ENCODE results near the gene ITGA5. TPM values are rescaled to one million over a fixed set of nuclear protein-coding genes. Genes with fewer than 3 reads are reported as not detected.
A peak's percentile ranks its signal among the peaks of the same experiment; 100 is the strongest.

Gene ITGA5
- total RNA-seq, 1 donor from 2014 or later = 688 TPM

DNA sequence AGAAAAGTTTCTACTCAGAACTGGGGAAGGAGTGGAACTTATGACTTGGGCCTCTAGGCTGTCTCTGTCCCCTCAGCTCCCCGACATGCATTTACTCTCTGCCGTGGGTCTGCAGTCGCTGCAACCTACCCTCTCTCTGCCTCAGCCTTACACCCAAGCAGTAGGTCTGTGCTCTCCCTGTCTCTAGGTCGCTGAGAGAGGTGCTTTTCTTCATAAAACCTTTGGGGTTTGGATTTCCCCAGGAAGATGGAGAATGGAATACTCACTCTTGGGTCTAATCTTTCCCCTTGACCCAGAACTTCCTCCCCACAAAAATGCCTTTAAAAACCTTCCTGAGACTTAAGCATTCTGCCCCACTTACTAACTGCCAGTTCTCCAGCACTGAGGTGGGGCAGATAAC is 67.7 kb downstream of the ITGA5 start:
- no peak for DNase-seq (ENCODE audit: low spot score)
- Mint-ChIP-seq H3K27me3 (ENCODE audit: unreplicated experiment) (peaks cover 12% of the 10 kb centered on the region), H3K4me3 (ENCODE audit: unreplicated experiment) (no peak overlapping the region), H3K9me3 (ENCODE audit: unreplicated experiment) (no peaks in the 10 kb centered on the region), H3K27ac (ENCODE audit: unreplicated experiment) (no peak overlapping the region), H3K36me3 (ENCODE audit: low read depth, unreplicated experiment) (peaks cover 21% of the 10 kb centered on the region), H3K4me1 (ENCODE audit: unreplicated experiment) (peaks cover 32% of the 10 kb centered on the region)
- TF ChIP-seq, protein P1, sequence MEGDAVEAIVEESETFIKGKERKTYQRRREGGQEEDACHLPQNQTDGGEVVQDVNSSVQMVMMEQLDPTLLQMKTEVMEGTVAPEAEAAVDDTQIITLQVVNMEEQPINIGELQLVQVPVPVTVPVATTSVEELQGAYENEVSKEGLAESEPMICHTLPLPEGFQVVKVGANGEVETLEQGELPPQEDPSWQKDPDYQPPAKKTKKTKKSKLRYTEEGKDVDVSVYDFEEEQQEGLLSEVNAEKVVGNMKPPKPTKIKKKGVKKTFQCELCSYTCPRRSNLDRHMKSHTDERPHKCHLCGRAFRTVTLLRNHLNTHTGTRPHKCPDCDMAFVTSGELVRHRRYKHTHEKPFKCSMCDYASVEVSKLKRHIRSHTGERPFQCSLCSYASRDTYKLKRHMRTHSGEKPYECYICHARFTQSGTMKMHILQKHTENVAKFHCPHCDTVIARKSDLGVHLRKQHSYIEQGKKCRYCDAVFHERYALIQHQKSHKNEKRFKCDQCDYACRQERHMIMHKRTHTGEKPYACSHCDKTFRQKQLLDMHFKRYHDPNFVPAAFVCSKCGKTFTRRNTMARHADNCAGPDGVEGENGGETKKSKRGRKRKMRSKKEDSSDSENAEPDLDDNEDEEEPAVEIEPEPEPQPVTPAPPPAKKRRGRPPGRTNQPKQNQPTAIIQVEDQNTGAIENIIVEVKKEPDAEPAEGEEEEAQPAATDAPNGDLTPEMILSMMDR (IDR thresholded peaks at IDR 0.05; ENCODE audit: unreplicated experiment) = no peak

DNA sequence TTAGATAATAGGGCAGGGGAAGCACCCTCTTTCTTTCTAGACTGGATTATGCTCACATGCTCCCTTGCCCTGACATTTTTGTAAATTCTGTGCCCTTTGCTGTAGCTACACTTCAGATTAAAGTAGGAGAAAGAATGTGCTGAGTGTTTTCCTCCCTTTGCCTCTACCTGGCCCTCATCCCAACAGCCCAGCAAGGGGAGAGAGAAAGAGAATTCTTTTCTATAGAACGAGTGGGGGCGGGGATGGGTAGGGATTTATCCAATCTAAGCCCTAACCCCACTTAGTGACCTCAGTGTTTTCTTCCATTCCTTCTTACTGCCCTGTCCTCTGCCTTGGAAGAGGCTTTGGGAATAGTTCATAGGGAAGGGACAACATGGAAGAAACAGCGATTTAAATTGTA is 68.3 kb downstream of the ITGA5 start:
- Mint-ChIP-seq H3K36me3 (ENCODE audit: low read depth, unreplicated experiment) (peaks cover 21% of the 10 kb centered on the region), H3K27ac (ENCODE audit: unreplicated experiment) (no peak overlapping the region), H3K9me3 (ENCODE audit: unreplicated experiment) (no peaks in the 10 kb centered on the region)

DNA sequence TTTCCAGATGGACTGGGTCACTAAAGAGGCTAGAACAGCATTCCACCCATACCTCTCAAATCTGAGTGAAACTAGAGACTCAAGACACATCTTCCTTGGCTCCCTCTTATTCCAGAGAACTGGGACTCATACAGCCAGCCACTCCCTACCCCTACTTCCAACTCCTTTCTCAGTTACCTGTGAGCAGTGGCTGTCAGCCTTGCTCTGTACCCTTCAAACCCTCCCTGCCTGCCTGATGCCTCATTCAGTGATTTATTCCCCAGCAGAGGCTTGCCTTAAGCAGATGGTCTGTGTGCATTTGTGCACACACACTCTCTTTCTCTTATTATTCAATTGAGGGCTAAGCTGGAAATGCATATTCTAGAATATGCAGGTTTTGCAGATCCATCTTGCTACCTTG is 69.4 kb downstream of the ITGA5 start:
- TF ChIP-seq, protein P1 (IDR thresholded peaks at IDR 0.05; ENCODE audit: unreplicated experiment) = no peak
- Mint-ChIP-seq H3K9me3 (ENCODE audit: unreplicated experiment) (no peaks in the 10 kb centered on the region), H3K27ac (ENCODE audit: unreplicated experiment) (no peak overlapping the region), H3K27me3 (ENCODE audit: unreplicated experiment) (peaks cover 5% of the 10 kb centered on the region), H3K4me3 (ENCODE audit: unreplicated experiment) (peak overlapping the region; percentile 21), H3K4me1 (ENCODE audit: unreplicated experiment) (peaks cover 15% of the 10 kb centered on the region), H3K36me3 (ENCODE audit: low read depth, unreplicated experiment) (peaks cover 27% of the 10 kb centered on the region)
- DNase-seq (ENCODE audit: low spot score) = no peak

More for the DNA sequence above, 68.3 kb downstream of the ITGA5 start:
- Mint-ChIP-seq H3K4me3 (ENCODE audit: unreplicated experiment) (no peak overlapping the region), H3K4me1 (ENCODE audit: unreplicated experiment) (peaks cover 26% of the 10 kb centered on the region), H3K27me3 (ENCODE audit: unreplicated experiment) (peaks cover 9% of the 10 kb centered on the region)
- TF ChIP-seq, protein P1 (IDR thresholded peaks at IDR 0.05; ENCODE audit: unreplicated experiment) = no peak
- no peak for DNase-seq (ENCODE audit: low spot score)

DNA sequence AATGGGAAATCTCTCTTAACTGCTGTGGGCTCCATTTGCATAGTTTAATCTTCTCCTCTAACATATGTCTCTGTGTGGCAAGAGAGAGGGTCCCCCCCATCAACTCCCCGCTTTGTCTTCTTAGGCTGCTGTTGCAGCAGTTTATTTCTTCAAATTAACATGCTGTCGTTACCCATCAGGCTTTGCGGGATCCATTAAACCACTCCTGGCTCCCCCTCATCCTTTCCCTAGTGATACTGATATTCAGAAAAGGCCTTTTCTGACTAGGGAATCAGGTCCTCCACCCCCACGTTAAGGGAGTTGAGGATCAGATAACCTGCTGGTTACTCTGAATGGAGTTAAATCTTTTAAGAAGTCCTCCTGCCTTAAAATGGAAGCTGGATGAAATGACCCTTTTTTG is 70.0 kb downstream of the ITGA5 start:
- Mint-ChIP-seq H3K27me3 (ENCODE audit: unreplicated experiment) (peaks cover 4% of the 10 kb centered on the region), H3K4me1 (ENCODE audit: unreplicated experiment) (peaks cover 15% of the 10 kb centered on the region), H3K36me3 (ENCODE audit: low read depth, unreplicated experiment) (peaks cover 29% of the 10 kb centered on the region), H3K27ac (ENCODE audit: unreplicated experiment) (no peak overlapping the region), H3K9me3 (ENCODE audit: unreplicated experiment) (no peaks in the 10 kb centered on the region), H3K4me3 (ENCODE audit: unreplicated experiment) (no peak overlapping the region)
- TF ChIP-seq, protein P1 (IDR thresholded peaks at IDR 0.05; ENCODE audit: unreplicated experiment) = no peak
- no peak for DNase-seq (ENCODE audit: low spot score)

Other genes starting within 250 kb of the ITGA5 start
- gene SMUG1, start 230.3 kb downstream of the ITGA5 start, total RNA-seq (ENCODE audit: unreplicated experiment) = 24.2 TPM
- gene CBX5, start 139.1 kb downstream of the ITGA5 start, total RNA-seq (ENCODE audit: unreplicated experiment) = 173 TPM
- 1,804 TPM for gene HNRNPA1, start 138.5 kb downstream of the ITGA5 start, total RNA-seq (ENCODE audit: unreplicated experiment)
- gene NFE2, start 118.3 kb downstream of the ITGA5 start, total RNA-seq (ENCODE audit: unreplicated experiment) = 0.49 TPM
- 130 TPM for gene COPZ1, start 94.1 kb downstream of the ITGA5 start, total RNA-seq (ENCODE audit: unreplicated experiment)
- gene GPR84, start 54.8 kb downstream of the ITGA5 start, total RNA-seq (ENCODE audit: unreplicated experiment) = 0.41 TPM
- gene ZNF385A, start 34.5 kb downstream of the ITGA5 start, total RNA-seq (ENCODE audit: unreplicated experiment) = 15.6 TPM
- gene GTSF1, start 54.3 kb upstream of the ITGA5 start, total RNA-seq (ENCODE audit: unreplicated experiment) = not detected
- 3.3 TPM for gene NCKAP1L, start 78.5 kb upstream of the ITGA5 start, total RNA-seq (ENCODE audit: unreplicated experiment)
- gene PDE1B, start 130.3 kb upstream of the ITGA5 start, total RNA-seq (ENCODE audit: unreplicated experiment) = 4.1 TPM
- 1.3 TPM for gene PPP1R1A, start 169.4 kb upstream of the ITGA5 start, total RNA-seq (ENCODE audit: unreplicated experiment)
- gene LACRT, start 215.6 kb upstream of the ITGA5 start, total RNA-seq (ENCODE audit: unreplicated experiment) = not detected
- gene DCD, start 229.1 kb upstream of the ITGA5 start, total RNA-seq (ENCODE audit: unreplicated experiment) = not detected

Data from endothelial cell (in vitro differentiated cells).